Measurements from ENCODE around the gene RIPK1.

- TF ChIP-seq POLR2A (IDR thresholded peaks at IDR 0.05) (no peak), CTCF (IDR thresholded peaks at IDR 0.05) (no peak)
These were observed 13.7 kb downstream of the RIPK1 start for GRCh38 chr6:3081960-3082359.

Measured in thyroid gland (tissue), 4 donors.